ENCODE measurements around the gene DLG3.

The DLG3 gene

DNA sequence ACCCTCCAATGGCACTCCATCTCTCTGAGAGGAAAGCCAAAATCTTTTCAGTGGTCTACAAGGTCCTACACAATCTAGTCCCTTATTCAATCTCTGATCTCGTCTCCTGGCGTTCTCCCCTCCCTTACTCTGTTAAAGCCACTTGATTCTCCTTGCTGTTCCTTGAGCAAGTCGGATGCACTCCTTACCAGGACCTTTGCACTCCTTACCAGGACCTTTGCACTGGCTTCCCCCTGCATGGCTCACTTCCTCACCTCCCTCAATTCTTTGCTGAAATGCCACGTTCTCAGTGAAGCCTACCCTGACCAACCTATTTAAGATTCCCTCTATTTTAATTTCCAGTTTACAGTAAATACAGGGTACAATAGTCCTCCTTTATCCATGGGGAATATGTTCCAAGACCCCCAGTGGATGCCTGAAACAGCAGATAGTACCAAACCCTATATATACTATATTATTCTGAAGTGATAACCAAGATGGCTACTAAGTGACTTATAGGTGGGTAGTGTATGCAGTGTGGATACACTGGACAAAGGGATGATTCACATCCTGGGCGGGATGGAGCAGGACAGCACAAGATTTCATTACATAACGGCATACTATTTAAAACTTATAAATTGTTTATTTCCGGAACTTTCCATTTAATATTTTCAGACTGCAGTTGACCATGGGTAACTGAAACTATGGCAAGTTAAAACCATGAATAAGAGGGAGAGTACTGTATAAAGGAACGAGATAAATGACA, 6.5 kb upstream of the DLG3 start:
- DNase-seq (ENCODE audit: low spot score) = no peak

DNA sequence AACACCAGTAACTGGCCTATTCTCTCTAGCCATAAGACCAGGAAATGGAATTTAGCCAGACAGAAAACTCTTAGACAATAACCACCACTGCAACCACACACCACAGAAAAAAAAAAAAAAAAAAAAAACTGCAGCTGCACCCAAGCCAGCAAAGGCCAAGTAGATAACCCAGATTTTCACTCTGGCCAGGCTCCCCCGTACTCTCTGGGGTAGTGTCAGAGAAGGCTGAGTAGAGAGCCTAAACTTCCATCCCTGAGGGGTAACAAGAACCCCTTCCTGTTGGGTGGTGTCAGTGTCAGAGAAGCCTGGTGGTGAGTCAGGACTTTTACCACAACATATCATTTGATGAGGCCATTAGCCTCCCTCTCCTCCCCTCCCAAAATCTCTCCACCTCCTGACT, 5.6 kb upstream of the DLG3 start:
- no peak for DNase-seq (ENCODE audit: low spot score)

DNA sequence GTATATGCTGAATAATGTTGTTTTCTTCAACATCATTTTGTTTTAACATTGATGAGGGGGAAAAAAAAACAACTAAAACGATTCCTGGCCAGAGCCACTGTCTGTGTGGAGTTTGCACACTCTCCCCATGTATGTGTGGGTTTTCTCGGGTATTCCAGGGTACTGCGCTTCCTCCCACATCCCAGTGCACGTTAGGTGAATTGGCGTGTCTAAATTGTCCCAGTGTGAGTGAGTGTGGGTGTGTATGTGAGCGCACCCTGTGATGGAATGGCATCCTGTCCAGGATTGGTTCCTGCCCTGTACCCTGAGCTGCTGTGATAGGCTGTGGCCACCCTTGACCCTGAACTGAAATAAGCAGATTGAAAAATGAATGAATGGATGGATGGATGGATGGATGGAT, 2.4 kb upstream of the DLG3 start:
- no peak for DNase-seq (ENCODE audit: low spot score)

DNA sequence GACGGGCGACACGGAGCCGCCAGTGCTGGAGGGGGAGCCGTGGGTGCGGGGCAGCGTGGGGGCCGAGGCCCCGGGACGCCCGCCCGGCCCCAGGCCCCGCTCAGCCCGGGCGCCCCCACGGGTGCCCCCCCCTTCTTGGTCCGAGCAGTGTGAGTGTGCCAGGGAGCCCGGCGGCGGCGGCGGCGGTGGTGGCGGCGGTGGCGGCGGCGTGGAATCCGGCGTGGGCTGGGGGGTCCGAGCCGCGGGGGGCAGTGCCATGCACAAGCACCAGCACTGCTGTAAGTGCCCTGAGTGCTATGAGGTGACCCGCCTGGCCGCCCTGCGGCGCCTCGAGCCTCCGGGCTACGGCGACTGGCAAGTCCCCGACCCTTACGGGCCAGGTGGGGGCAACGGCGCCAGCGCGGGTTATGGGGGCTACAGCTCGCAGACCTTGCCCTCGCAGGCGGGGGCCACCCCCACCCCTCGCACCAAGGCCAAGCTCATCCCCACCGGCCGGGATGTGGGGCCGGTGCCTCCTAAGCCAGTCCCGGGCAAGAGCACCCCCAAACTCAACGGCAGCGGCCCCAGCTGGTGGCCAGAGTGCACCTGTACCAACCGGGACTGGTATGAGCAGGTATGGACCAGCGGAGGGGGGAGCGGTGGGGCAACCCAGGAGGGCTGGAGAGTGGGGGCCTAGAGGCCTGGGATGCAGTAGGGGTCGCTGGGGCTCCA, 466 bp downstream of the DLG3 start:
- DNase-seq (ENCODE audit: low spot score) = no peak

DNA sequence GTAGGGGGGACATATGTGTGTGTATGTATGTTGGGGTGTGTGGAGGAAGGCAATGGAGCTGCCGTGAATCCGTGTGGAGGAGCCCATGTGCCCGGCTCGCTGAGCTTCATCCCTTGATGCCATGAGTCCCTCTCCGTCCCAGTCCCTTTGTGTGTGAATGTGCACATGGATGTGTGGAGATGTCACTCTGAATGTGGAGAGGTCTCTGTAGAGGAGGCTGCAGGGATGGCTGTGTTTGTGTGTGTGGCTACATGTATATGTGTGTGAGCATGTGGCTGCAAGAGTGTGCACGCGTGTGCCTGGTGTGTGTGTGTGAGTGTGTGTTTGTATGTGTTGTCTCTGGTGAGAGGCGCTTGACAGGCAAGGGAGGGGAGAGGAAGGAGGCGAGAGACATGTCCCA, 1.3 kb downstream of the DLG3 start:
- no peak for DNase-seq (ENCODE audit: low spot score)

DNA sequence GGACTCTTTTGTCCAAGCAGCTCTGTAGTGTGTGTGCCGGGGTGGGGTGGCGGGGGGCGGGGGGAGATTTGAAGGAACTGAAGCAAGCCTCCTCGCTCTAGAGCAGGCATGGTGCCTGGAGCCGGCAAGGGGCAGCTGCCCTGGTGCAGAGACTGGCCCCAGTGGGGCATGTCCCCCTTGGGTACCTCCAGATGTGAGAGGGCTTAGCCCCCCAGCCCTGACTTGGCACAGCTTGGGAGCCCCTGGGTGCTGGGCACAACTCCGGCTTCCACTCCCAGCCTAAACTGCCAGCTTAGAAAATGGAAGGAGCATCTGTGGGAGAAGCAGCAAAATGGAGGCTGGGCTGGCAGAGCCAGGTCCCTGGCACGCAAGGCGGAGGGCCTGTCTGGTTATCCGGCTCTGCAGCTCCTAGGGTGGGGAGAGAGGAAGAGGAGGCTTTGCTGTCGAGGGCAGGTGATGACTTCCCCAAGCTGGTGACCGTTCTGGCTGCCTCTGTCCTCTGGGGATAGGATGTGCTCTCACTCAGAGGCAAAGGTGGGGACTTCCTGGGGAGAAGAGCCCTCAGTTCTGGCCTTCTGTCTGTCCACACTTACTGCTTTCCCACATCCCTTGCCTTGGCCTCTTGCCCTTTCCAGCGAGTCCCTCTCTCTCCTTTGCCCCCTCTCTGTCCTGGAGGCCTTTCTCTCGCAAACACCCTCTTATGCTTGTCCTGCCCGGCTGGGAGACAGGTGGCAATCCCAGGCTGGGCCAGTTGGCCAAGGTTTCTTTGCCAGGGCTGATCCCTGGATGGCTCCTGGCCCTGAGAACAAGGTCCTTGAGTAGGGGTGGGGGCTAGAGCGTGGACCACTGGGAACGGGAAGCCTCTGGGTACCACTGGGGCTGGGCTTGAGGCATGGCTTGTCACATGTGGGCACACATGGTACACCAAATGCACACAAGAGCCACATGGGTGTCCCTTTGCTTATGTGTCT, 2.0 kb downstream of the DLG3 start:
- no peak for DNase-seq (ENCODE audit: low spot score)

DNA sequence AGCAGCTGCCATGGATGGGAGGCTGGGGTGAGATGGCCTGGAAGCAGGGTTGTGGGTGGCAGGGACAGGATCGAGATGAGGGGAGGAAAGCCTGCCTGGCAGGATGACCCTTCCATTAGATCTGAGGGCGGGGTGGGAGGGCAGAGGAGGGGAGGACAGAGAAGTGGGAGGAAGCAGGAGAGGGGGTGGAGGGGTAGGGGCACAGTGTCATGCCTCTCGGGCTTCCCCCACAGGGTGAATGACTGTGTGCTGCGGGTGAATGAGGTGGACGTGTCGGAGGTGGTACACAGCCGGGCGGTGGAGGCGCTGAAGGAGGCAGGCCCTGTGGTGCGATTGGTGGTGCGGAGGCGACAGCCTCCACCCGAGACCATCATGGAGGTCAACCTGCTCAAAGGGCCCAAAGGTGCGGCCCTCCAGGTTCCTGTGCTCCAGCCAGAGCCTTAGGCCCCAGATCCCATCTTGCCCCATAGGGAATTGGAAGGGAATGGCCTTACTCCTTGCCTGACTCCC, 4.9 kb downstream of the DLG3 start:
- no peak for DNase-seq (ENCODE audit: low spot score)

DNA sequence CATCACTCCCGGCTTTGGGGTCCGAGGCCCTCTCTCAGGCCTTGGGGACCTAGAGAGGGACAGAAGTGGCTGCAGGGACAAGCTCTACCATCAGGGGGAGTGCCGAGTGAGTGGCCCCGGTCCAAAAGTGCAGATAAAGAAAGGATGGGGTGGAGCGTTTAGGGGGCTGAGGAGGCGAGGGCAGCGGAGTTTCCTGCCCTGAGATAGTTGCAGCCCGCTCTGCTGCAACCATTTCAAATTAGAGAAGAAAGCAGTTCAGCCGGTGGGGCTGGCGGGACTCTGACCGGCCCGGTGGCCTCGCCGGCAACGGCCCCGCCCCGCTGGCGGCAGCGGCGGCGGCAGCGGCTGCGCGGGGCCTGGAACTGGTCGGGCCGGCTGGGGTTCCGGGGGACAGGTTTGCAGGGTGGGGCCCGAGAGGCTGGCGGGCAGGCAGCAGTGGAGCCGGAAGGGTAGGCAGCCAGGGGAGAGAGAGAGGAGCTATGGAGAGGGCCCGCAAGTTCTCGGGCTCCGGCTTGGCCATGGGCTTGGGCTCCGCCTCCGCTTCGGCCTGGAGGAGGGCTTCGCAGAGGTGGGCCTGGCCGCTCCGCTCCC, 7.6 kb downstream of the DLG3 start:
- DNase-seq (ENCODE audit: low spot score) = peak; percentile 29

DNA sequence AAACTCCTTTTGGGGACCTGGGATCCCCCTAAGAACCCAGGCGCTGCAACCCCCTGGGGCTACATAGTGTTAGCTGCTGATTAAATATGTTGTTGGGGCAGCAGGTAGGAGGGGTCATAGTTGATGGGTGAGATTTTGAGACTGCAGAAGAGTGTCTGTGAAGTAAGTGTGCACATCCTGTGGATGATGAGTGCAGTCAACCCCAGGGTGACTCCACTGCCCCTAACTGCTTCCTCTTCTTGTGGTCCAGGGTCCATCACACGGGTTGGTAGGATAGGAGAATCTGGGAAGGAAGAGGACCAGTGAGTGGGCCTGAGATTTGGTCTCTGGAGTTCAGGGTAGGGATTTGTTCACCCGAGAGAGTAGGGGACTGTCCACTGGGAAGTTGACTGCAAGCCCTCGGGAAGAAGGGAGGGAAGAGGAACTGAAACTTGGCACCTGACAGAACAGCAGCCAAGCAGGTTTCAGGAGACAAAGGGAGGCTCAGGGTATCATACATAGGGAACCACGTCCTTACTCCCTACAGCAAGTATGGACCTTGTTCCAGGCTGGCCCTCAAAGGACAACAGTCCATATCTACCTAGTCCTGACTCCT, 8.5 kb downstream of the DLG3 start:
- no peak for DNase-seq (ENCODE audit: low spot score)

DNA sequence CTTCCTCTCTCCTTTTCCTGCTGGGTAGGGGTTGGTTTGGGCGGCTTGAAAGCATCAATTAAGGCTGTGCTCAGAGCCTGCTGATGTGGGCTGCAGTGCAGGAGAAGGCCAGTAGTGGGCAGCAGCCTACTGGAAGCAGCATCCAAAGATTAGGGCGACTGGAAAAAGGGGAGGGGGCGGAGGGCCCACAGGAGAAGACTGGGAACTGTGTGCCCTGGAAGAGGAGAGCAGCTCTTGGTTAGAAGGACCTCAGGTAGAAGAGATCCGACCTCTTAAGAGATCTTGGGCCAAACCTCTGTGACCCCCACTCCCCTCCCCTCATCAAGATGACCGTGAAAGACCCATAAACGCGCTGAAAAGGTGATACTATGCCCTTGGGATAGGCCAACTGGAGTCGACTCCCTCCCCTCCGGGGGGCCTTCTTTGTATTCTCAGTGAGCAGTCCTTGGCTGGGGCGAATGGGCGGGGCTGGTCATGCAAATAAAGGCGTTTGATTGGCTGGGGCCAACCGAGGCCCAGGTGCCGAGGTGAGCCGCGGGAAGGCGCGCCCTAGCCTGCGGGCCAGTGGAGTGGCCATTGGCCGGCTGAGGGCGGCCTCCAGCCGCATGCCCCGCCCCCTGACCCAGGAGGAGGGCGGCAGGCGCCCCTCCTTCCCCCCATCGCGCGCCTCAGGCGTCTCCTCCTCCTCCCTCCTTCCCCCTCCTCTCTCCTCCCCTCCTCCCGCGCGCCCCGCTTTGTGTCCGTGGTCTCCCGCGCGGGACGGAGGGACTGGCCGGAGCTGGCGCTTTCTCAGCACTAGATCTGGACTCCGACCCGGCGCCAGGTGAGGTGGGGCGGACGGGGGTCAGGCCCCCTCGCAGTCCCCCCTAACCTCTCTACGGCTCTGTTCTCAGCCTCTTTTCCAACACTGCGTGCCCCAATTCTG, 10.1 kb downstream of the DLG3 start:
- DNase-seq (ENCODE audit: low spot score) = no peak

DNA sequence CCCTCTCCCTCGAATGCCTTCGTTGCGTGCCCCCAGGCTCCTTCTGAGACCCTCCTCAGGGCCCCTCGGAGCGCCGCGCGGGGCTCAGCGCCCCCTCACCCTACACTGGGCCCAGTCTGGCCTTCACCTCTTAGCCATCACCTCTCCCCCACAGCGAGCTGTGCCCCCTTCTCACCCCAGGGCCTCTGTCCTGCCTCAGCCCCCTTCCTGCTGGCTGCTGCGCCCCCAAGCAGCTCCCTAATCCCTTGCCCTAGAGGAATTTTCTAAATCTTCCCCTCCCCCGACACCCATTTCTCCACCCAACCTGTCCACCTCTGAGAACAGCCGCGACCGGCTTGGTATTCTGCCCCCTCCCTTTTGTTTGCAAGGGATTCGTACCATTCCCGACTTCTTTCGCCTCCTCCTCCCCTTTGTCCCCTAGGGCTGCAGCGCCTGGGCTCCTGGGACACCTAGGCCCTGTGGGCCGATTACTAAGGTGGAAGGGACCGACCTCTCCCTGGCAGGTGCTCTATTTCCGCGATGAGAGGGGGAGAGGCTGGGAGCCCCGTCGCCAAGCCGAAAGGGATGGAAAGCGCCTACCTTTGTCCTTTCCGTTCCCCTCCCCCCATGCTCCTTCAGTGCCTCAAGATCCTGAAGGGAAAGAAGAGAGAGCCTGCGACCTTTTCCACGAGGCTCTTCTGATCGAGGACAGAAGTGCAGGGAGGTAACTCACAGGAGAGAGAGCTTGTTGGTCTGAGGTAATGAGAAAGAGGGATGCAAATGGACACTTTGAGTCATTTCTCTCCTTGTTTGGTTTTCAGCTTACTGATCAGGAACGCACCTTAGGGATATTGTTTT, 10.9 kb downstream of the DLG3 start:
- DNase-seq (ENCODE audit: low spot score) = no peak

DNA sequence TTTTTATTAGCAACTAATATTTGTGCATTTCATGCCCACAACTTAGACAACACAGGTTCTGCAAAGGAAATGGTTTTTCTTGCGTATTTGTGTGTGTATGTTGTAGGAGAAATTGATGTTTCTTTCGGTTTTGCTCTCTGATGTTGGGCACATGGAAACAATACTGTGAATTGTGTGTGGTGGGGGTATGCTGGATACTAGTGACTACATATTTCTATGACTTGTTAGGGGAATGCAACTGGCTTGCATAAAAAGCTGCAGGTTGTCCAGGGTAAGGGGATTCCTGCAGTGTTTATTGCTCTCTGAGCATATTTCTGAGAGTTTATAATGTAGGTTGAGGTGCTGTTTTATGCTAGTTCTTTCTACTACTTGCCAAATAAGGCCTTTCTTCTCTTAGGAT, 11.6 kb downstream of the DLG3 start:
- DNase-seq (ENCODE audit: low spot score) = no peak

DNA sequence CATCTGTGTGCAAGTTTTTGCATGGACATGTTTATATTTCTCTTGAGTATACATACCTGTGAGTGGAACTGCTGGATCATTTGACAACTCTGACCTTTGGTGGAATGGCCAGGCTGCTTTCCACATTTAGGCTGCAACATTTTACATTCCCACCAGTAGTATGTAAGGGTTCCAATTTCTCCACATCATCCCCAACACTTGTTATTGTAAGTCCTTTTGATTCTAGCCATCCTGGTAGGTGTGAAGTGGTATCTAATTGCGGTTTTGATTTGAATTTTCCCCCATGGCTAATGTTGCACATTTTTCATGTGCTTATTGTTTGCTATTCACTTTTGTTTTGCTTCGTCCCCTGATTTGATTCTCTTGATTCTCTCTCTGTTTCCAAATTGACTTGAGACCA, 16.4 kb downstream of the DLG3 start:
- no peak for DNase-seq (ENCODE audit: low spot score)

DNA sequence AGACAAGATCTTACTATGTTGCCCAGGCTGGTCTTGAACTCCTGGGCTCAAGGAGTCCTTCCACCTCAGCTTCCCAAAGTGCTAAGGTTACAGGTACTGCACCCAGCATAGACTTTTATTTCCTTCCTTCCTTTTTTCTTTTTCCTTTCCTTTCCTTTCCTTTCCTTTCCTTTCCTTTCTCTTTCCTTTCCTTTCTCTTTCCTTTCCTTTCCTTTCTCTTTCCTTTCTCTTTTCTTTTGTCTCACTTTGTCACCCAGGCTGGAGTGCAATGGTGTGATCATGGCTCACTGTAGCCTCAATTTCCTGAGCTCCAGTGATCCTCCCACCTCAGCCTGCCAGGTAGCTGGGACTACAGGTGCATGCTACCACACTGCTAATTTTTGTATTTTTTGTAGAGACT, 19.4 kb downstream of the DLG3 start:
- DNase-seq (ENCODE audit: low spot score) = no peak

DNA sequence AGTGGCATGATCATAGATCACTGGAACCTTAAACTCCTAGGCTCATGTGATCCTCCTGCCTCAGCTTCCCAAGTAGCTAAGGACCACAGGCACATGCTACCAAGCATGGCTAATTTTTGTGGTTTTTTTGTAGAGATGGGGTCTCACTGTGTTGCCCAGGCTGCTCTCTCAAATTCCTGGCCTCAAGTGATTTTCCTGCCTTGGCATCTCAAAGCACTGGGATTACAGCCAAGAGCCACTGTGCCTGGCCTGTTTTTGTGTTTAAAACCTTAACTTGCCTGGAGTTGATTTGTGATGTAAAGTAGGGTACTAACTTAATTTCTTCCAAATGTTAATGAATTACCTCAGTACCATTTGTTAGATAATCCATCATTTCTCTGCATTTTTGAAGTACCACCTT, 22.3 kb downstream of the DLG3 start:
- DNase-seq (ENCODE audit: low spot score) = no peak

DNA sequence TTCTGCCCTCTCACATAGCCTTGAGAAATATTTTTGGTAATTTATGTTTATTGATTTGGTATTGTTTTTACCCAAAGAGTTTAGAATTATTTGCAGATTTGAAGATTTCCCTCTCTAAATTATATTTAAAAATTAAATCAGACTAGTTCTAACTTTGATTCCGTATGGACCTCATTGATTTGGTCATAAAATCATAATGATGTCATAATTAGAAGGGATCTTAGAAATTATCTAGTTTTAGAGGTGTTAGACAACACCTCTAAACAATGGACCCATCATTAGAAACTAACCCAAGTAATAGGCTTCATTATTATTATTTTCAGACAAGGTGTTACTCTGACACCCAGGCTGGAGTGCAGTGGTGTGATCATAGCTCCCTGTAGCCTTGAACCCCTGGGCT, 24.1 kb downstream of the DLG3 start:
- no peak for DNase-seq (ENCODE audit: low spot score)

DNA sequence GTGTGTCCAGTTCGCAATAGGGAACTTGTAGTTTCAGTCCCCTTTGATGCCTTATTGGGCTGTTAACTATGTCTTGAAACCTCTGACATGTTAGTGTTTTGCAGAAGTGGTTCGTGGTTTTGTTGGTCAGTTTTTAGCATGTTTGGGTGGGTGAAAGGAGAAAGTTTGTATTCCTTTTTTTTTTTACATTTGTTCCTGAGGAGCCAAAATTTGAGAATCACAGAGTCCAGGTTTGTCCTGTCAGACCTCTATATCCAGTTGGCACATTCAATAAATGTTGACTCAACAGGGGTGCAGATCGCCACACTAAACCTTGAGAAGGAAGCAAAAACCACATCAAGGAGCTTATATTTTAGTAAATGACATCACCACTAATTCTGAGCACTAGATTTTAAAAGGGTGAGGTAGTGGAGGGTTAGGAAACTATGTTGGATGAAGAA, 26.2 kb downstream of the DLG3 start:
- DNase-seq (ENCODE audit: low spot score) = no peak

DNA sequence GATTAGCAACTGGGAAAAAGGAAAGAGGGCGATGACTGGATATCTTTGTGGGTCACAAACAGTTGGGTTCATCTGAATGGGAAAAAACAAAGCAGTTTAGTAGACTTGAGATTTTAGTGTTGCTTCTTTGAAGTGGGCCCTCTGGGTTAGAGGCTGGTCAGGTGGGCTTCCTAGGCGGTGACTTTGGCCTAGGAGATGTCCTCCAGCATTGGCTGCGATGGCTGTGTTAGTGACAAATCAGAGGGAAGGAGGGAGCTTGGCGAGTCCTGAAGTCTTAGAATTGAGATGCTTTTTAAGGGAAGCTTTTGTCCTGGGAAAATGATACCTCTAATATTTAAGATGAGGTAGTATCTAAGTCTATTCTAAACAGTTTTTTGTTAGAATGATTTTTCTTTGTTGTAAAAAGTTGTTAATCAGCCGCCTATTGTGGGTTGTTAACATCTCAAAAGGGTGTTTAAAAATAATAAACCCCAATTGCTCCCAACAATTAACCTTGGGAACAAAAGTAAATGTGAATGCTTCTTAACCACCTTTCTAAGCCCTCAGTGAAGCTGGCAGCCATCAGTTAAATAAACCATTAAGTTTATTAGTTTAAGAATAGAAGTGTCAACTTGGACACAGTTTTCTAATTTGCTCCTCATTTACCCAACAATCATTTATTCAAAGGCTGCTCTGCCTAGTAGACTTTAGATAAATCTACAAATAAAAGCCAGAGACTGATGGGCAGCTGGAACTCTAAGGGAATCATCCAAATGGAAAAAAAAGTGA, 31.7 kb downstream of the DLG3 start:
- no peak for DNase-seq (ENCODE audit: low spot score)
